ENCODE data around the gene TMA7.
A peak's percentile ranks its signal among the peaks of the same experiment; 100 is the strongest.

Gene TMA7

GRCh38 chr3:48423883-48424695, 16.0 kb upstream of the TMA7 start:
- DNase-seq = no peak

- no peak for DNase-seq
Measured at GRCh38 chr3:48425281-48425812, 14.7 kb upstream of the TMA7 start.

GRCh38 chr3:48426401-48426909, 13.6 kb upstream of the TMA7 start:
- no peak for DNase-seq

- DNase-seq = no peak
Measured at GRCh38 chr3:48426944-48427629, 13.0 kb upstream of the TMA7 start.

- DNase-seq = no peak
Measured at GRCh38 chr3:48427630-48427962, 12.5 kb upstream of the TMA7 start.

- DNase-seq = no peak
Measured at GRCh38 chr3:48428088-48428571, 11.9 kb upstream of the TMA7 start.

- DNase-seq = no peak
Measured at GRCh38 chr3:48428572-48429316, 11.3 kb upstream of the TMA7 start.

GRCh38 chr3:48429317-48429959, 10.6 kb upstream of the TMA7 start:
- DNase-seq = peak; percentile 65 to 72

GRCh38 chr3:48429960-48430707, 9.9 kb upstream of the TMA7 start, which contains the start of gene PLXNB1:
Gene PLXNB1, minus strand, starts transcription at chr3:48430086. Its CDS starts 5,475 bp downstream, at chr3:48424611.
- peak; percentile 9 to 12 for DNase-seq

GRCh38 chr3:48430708-48431101, 9.4 kb upstream of the TMA7 start:
- no peak for DNase-seq

- no peak for DNase-seq
Measured at GRCh38 chr3:48431224-48432029, 8.6 kb upstream of the TMA7 start.

- DNase-seq = no peak
Measured at GRCh38 chr3:48432411-48433371, 7.4 kb upstream of the TMA7 start.

- no peak for DNase-seq
Measured at GRCh38 chr3:48433472-48434118, 6.5 kb upstream of the TMA7 start.

GRCh38 chr3:48434591-48435222, 5.3 kb upstream of the TMA7 start:
- DNase-seq = no peak

- DNase-seq = no peak
Measured at GRCh38 chr3:48435223-48435595, 4.8 kb upstream of the TMA7 start.

GRCh38 chr3:48435774-48436476, 4.1 kb upstream of the TMA7 start:
- peak; percentile 84 to 87 for DNase-seq

- no peak for DNase-seq
Measured at GRCh38 chr3:48436477-48436787, 3.6 kb upstream of the TMA7 start.

GRCh38 chr3:48436855-48437254, 3.2 kb upstream of the TMA7 start:
- DNase-seq = no peak

Measured in activated CD4-positive, alpha-beta T cell treated with anti-CD3 and anti-CD28 coated beads for 4 hours (primary cell).